ENCODE data around the gene WDR12.

DNA sequence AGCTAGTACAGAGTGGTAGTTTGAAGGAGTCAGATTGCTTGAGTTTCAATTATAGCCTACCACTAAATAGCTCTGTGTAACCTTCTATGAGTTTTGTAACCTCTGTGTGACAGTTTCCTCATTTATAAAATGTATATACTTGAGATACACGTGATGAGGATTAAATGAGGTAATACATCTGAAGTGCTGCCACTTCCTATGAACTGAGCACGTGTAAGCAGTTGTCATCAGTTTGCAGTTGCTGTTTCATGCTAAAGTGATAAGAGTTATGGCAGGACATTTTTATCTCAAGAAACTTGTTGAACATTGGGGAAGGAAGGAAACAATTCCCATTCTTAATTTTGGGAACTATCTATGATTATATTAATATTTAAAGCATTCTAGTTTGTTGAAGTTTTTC lies 39.1 kb upstream of the WDR12 start:
- TF ChIP-seq, protein P1, sequence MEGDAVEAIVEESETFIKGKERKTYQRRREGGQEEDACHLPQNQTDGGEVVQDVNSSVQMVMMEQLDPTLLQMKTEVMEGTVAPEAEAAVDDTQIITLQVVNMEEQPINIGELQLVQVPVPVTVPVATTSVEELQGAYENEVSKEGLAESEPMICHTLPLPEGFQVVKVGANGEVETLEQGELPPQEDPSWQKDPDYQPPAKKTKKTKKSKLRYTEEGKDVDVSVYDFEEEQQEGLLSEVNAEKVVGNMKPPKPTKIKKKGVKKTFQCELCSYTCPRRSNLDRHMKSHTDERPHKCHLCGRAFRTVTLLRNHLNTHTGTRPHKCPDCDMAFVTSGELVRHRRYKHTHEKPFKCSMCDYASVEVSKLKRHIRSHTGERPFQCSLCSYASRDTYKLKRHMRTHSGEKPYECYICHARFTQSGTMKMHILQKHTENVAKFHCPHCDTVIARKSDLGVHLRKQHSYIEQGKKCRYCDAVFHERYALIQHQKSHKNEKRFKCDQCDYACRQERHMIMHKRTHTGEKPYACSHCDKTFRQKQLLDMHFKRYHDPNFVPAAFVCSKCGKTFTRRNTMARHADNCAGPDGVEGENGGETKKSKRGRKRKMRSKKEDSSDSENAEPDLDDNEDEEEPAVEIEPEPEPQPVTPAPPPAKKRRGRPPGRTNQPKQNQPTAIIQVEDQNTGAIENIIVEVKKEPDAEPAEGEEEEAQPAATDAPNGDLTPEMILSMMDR (IDR thresholded peaks at IDR 0.05) = no peak
- TF ChIP-seq POLR2A (IDR thresholded peaks at IDR 0.05) = no peak

Data from ovary (tissue), 3 donors.